ENCODE measurements around the gene NKTR.

GRCh38 chr3:42637001-42637400 is 36.5 kb downstream of the NKTR start:
- TF ChIP-seq, protein P1, sequence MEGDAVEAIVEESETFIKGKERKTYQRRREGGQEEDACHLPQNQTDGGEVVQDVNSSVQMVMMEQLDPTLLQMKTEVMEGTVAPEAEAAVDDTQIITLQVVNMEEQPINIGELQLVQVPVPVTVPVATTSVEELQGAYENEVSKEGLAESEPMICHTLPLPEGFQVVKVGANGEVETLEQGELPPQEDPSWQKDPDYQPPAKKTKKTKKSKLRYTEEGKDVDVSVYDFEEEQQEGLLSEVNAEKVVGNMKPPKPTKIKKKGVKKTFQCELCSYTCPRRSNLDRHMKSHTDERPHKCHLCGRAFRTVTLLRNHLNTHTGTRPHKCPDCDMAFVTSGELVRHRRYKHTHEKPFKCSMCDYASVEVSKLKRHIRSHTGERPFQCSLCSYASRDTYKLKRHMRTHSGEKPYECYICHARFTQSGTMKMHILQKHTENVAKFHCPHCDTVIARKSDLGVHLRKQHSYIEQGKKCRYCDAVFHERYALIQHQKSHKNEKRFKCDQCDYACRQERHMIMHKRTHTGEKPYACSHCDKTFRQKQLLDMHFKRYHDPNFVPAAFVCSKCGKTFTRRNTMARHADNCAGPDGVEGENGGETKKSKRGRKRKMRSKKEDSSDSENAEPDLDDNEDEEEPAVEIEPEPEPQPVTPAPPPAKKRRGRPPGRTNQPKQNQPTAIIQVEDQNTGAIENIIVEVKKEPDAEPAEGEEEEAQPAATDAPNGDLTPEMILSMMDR (IDR thresholded peaks at IDR 0.05): no peak
- TF ChIP-seq EP300 (IDR thresholded peaks at IDR 0.05) (no peak), POLR2A (IDR thresholded peaks at IDR 0.05) (no peak)
